ENCODE measurements around the gene ABCC6.

ABCC6 gene

DNA sequence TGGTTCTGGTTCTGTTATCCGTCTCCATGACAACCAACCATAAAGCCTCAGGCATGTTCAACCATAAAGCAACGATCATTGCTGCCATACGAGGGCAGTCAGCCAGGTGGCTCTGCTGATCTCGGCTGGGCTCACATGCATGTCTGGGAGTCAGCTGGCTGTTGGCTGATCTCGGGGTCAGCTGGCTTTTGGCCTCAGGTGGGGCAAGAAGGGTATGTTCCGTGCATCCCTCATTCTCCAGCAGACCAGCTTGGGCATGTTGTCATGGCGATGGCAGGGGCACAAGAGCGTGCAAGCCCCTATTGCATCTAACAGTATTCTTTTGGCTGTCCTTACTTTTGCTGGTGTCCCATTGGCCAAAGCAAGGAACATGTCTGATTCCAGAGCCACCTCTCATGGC, 86.2 kb downstream of the ABCC6 start:
- TF ChIP-seq, protein P1, sequence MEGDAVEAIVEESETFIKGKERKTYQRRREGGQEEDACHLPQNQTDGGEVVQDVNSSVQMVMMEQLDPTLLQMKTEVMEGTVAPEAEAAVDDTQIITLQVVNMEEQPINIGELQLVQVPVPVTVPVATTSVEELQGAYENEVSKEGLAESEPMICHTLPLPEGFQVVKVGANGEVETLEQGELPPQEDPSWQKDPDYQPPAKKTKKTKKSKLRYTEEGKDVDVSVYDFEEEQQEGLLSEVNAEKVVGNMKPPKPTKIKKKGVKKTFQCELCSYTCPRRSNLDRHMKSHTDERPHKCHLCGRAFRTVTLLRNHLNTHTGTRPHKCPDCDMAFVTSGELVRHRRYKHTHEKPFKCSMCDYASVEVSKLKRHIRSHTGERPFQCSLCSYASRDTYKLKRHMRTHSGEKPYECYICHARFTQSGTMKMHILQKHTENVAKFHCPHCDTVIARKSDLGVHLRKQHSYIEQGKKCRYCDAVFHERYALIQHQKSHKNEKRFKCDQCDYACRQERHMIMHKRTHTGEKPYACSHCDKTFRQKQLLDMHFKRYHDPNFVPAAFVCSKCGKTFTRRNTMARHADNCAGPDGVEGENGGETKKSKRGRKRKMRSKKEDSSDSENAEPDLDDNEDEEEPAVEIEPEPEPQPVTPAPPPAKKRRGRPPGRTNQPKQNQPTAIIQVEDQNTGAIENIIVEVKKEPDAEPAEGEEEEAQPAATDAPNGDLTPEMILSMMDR (IDR thresholded peaks at IDR 0.05), result no peak

DNA sequence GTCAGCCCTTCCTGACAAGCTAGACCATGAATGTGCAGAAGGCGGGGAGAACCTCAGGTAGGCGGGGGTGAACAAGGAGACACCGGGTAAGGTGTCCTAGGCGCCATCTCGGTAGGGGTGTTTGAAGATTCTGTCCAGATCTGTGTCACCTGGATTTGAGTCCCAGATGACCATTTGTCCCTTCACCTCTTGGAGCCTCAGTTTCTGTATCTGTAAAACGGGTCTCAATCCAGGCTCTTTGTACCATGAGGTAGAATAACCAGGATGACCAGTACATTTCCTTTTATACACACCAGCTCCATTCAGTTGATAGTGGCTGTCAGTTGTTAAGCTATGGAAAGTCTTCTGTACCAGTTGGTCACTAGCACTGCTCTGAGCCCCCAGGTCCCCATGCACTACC, 86.7 kb downstream of the ABCC6 start:
- TF ChIP-seq, protein P1 (IDR thresholded peaks at IDR 0.05), result no peak

DNA sequence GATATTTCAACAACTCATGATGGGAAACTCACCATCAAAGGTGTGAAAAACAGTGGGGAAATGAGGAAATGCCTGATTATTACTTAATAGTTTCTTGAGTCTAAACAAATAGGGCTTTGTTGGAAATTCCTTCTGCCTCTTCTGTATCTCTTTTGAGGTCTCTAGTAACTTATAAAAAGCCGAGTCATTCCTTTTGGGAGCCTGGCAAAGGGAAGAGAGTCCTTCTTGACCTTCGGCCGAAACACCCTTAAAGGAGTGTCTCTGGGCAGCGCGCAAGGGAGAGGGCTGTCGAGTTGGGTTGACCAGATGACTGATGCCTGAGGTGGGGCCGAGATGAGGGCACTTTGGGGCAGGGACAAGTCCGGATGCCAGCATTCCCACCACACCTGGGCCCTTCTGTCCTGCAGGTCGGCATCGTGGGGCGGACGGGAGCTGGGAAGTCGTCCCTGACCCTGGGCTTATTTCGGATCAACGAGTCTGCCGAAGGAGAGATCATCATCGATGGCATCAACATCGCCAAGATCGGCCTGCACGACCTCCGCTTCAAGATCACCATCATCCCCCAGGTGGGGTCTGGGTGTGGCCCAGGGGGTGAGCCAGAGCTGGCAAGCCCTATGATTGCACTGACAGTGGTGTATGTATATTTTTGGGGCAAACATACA, 89.2 kb downstream of the ABCC6 start:
- TF ChIP-seq, protein P1 (IDR thresholded peaks at IDR 0.05), result no peak

DNA sequence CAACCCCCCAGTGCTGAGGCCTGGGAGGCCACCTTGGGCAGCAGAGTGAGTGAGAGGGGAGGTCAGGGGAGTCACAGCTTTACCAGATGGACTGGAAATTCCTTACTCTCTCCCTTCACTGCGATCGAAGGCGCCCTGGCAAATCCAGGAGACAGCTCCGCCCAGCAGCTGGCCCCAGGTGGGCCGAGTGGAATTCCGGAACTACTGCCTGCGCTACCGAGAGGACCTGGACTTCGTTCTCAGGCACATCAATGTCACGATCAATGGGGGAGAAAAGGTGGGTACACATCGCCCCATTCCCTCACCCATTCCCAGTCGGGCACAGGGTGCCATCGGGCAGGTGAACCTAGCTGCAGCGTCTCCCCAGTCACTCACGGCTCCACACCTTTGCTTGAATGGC, 91.6 kb downstream of the ABCC6 start:
- TF ChIP-seq, protein P1 (IDR thresholded peaks at IDR 0.05), result no peak

DNA sequence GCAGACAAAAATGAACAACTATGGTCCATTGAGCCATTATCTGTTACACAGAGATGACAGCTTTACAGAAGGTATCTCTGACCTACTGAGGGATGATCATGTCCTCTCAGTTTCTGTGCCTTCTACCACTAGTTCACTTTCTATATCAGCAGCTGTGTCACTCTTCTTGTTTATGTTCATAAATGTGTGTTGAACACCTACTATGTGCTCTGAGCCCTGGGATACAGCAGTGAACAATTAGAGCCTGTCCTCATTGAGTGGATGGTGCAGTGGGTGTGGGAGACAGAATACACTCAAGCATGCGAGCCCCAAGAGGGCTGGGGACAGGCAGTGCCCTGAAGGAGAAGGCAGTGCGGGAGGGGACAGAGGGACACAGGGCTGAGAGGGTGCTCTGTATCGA, 92.1 kb downstream of the ABCC6 start:
- TF ChIP-seq, protein P1 (IDR thresholded peaks at IDR 0.05), result no peak

DNA sequence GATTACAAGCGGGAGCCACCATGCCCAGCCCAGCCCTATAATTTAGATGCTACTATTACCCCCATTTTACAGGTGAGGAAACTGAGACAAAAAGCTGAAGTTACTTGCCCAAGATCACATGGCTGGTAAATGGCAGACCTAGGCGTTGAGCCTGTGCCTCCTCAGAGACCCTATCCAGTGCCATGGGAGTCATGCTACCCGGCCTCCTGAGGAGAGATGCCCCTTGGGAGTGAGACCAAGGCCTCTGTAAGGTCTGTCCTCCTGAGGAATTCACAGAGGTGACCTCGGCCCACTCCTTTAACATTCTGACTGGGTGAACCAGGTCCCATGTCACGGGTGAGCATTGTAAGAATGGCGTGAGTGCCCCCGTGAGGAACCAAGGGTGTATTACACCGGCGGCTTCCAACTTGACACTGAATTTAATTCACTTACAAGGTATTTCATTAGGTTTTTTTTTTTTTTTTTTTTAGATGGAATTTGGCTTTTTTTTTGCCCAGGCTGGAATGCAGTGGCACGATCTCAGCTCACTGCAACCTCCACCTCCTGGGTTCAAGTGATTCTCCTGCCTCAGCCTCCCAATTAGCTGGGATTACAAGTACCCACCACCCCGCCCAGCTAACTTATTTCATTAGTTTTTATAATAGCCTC, 95.7 kb downstream of the ABCC6 start:
- TF ChIP-seq, protein P1 (IDR thresholded peaks at IDR 0.05), result peak; percentile 87

DNA sequence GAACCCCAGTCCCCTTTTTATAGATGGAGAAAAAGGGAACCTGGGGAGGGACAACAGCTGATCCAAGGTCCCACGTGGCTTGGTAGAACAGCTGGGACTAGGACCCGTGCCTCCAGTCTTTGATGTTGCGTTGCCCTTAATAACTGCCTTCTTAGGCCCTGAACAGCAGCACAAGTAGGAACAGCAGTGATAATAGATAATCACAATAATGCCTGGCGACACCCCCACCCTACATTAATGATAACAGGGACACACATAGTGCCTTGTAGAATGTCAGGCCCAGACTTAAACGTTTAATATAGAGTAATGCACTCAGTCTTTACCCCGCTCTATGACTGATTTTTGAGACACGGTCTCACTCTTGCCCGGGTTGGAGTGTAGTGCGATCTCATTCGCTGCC, 96.4 kb downstream of the ABCC6 start:
- TF ChIP-seq, protein P1 (IDR thresholded peaks at IDR 0.05), result no peak

All from LNCAP (cell line).